Measurements from ENCODE around the gene NPAS4. TPM values are rescaled to one million over a fixed set of nuclear protein-coding genes. Genes with fewer than 3 reads are reported as not detected.
A peak's percentile ranks its signal among the peaks of the same experiment; 100 is the strongest.

NPAS4 gene
- total and polyA plus RNA-seq, 9 of the 15 experiments (the other 6 are each of a cell fraction or from before 2014, with no cell fraction given), result not detected

DNA sequence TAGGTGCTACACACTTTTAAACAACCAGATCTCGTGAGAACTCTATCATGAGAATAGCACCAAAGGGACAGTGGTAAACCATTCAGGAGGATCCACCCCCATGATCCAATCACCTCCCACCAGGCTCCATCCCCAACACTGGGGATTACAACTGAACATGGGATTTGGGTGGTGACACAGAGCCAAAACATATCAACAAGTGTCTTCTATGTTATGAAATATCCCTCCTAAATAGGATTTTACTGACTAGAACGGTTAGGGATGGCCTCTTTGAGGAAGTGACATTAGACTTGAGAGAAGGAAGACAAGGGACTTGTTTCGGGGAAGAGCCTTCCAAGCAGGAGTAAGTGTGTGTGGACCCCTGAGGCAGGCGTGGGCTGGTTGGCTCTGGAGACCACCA is 29.7 kb downstream of the NPAS4 start (continued):
- TF ChIP-seq NFE2L1 (tag; IDR thresholded peaks at IDR 0.05; ENCODE audit: borderline replicate concordance, low read depth) (no peak), HEY1 (CRISPR knock-in tag; IDR thresholded peaks at IDR 0.05; ENCODE audit: borderline replicate concordance) (no peak), RBM22 (IDR thresholded peaks at IDR 0.05; ENCODE audit: low read depth, low read length, poor library complexity, severe bottlenecking) (no peak), EHMT2 (IDR thresholded peaks at IDR 0.05) (no peak)

DNA sequence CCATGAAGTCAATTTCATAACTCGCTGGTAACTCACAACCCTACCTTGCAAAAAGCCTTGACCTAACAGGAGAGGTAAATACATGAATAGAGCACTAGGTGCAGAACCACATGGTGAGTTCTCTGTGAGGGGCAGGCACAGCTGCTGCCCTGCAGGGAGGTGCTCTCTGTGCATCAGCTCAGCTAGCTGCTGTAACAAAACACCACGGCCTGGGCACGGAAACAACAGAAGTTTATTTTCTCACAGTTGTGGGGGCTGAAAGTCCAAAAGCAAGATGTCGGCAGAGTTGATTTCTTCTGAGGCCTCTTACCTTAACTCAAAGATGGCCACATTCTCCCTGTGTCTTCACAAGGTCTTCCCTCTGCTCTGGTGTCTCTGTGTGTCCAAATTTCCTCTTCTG is 30.8 kb downstream of the NPAS4 start:
- no peak overlapping the region for H3K4me3 ChIP-seq
- no peak for TF ChIP-seq ZBED1 (IDR thresholded peaks at IDR 0.05)
- TF ChIP-seq ZNF707 (CRISPR knock-in tag; conservative IDR thresholded peaks at IDR 0.05), result no peak
- TF ChIP-seq ZNF518B (CRISPR knock-in tag; IDR thresholded peaks at IDR 0.05), result no peak
- TF ChIP-seq ZNF12 (CRISPR knock-in tag; IDR thresholded peaks at IDR 0.05), result peak; percentile 44; the same call in 1 of the 2 replicates
- TF ChIP-seq, protein P1, sequence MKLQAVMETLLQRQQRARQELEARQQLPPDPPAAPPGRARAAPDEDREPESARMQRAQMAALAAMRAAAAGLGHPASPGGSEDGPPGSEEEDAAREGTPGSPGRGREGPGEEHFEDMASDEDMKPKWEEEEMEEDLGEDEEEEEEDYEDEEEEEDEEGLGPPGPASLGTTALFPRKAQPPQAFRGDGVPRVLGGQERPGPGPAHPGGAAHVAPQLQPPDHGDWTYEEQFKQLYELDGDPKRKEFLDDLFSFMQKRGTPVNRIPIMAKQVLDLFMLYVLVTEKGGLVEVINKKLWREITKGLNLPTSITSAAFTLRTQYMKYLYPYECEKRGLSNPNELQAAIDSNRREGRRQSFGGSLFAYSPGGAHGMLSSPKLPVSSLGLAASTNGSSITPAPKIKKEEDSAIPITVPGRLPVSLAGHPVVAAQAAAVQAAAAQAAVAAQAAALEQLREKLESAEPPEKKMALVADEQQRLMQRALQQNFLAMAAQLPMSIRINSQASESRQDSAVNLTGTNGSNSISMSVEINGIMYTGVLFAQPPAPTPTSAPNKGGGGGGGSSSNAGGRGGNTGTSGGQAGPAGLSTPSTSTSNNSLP (IDR thresholded peaks at IDR 0.05; ENCODE audit: borderline replicate concordance, low read depth, low read length), result no peak
- TF ChIP-seq PML (IDR thresholded peaks at IDR 0.05; ENCODE audit: low read length), result no peak
- no peaks in the 10 kb centered on the region for H3K9me1 ChIP-seq (ENCODE audit: control insufficient read depth, insufficient read depth, low read length)
- ChIA-PET CTCF (ENCODE audit: low intra/inter-chr PET ratio) (no interaction called here), POLR2A (no interaction called here)
- FAIRE-seq (no peak), ATAC-seq (no peak), DNase-seq (ENCODE audit: extremely low read depth in 1 of 4, low spot score in 3 of 4) (no peak)
- WGBS (ENCODE audit: insufficient coverage, low coverage, missing lambda C conversion rate), result 3% methylated on average over 4 of the region's 4 CpGs
- no TSS peak for BruUV-seq (replicated peaks)
- H3K9ac ChIP-seq (ENCODE audit: insufficient read depth in 1 of 2, low read depth in 2 of 2, low read length in 2 of 2), result no peak overlapping the region
- no peaks in the 10 kb centered on the region for H4K20me1 ChIP-seq (replicated peaks; ENCODE audit: control insufficient read depth, insufficient read depth, low read length)
- H3K36me3 ChIP-seq (ENCODE audit: control insufficient read depth, insufficient read depth, low read length), result no peaks in the 10 kb centered on the region
- 0 out of 2 replicates have a peak, but pooled peaks cover 4% of the 10 kb centered on the region for H3K9me3 ChIP-seq (replicated peaks; ENCODE audit: control insufficient read depth, insufficient read depth, low read depth, low read length)
- H3K79me2 ChIP-seq (ENCODE audit: control insufficient read depth, insufficient read depth, low read length), result no peaks in the 10 kb centered on the region
- H3K4me1 ChIP-seq (replicated peaks in 1 of 2; ENCODE audit: control insufficient read depth in 2 of 2, insufficient read depth in 2 of 2, low read length in 2 of 2), result no peaks in the 10 kb centered on the region
- no peak overlapping the region for H3K27ac ChIP-seq (ENCODE audit: extremely low read depth, low read depth, low read length)
- H2AFZ ChIP-seq (ENCODE audit: low read depth, low read length), result no peak overlapping the region
- peaks cover 12 to 38% of the 10 kb centered on the region in 2 experiments; a peak in 4 of 5 replicates for H3K27me3 ChIP-seq (ENCODE audit: control insufficient read depth in 2 of 2, insufficient read depth in 2 of 2, low read length in 2 of 2)
- in situ Hi-C loops (cut with MboI), result no loop called here
- intact Hi-C loops (cut with micrococcal nuclease), result no loop called here
- no peak overlapping the region for H3K4me2 ChIP-seq (ENCODE audit: insufficient read depth, low read length)
